H1 (cell line): ENCODE measurements around the gene CDC42SE1. TPM values are rescaled to one million over a fixed set of nuclear protein-coding genes. Genes with fewer than 3 reads are reported as not detected.

Experiments used
- CTCF ChIA-PET: fragments of 300-600 bp; sonication (Branson Sonifier 250); formaldehyde crosslinking; loops from one replicate; lab custom pipeline; 2021; ENCODE audit not compliant: partially characterized antibody; lab: Charles Lee
- POLR2A ChIA-PET: fragments of 300-600 bp; sonication (Branson Sonifier 250); formaldehyde crosslinking; loops from one replicate; lab custom pipeline; 2021; ENCODE audit warnings: inconsistent platforms; ENCODE audit not compliant: partially characterized antibody; lab: Charles Lee
- DNase-seq, 2 experiments: peaks; one replicate each; pipeline versions ENCODE4 v3.0.0 to v3.0.0-alpha.2; 2010 to 2022; ENCODE audit warnings: low spot score in 2 of 2, low read depth in 1 of 2, mixed read lengths in 1 of 2
- FAIRE-seq: peaks from 2 replicates; lab custom pipeline; 2011; peaks lifted over from hg19 to GRCh38; lab: Jason Lieb, UNC
- H2AFZ ChIP-seq: 2 replicates; pipeline ENCODE4 v1.8.1; 2012; ENCODE audit warnings: low read length, inconsistent platforms
- H2AK5ac ChIP-seq: 2 replicates; pipeline ENCODE4 v1.6.1; 2013; ENCODE audit warnings: low read depth, low read length
- H2BK120ac ChIP-seq: replicated peaks from 2 replicates; pipeline ENCODE3; 2013; ENCODE audit warnings: low read depth, low read length, inconsistent platforms
- H2BK12ac ChIP-seq: 2 replicates; pipeline ENCODE4 v1.6.1; 2013; ENCODE audit warnings: low read depth, low read length
- H2BK15ac ChIP-seq: 2 replicates; pipeline ENCODE4 v1.6.1; 2013; ENCODE audit warnings: low read length
- H2BK20ac ChIP-seq: 2 replicates; pipeline ENCODE4 v1.6.1; 2013; ENCODE audit warnings: low read length
- H2BK5ac ChIP-seq: 2 replicates; pipeline ENCODE4 v1.6.1; 2013; ENCODE audit warnings: low read depth, low read length
- H3K14ac ChIP-seq: 2 replicates; pipeline ENCODE4 v1.6.1; 2013; ENCODE audit warnings: inconsistent platforms; ENCODE audit not compliant: insufficient read length
- H3K18ac ChIP-seq: 2 replicates; pipeline ENCODE4 v1.6.1; 2013; ENCODE audit warnings: low read length; ENCODE audit errors: extremely low read depth
- H3K23ac ChIP-seq: 2 replicates; pipeline ENCODE4 v1.6.1; 2013; ENCODE audit warnings: inconsistent platforms; ENCODE audit not compliant: insufficient read length
- H3K23me2 ChIP-seq: 2 replicates; pipeline ENCODE4 v1.6.1; 2013; ENCODE audit warnings: low read depth, low read length
- H3K27ac ChIP-seq: 2 replicates; pipeline ENCODE4 v1.6.1; 2011; ENCODE audit warnings: low read depth, low read length, inconsistent platforms
- H3K27me3 ChIP-seq, 4 experiments: replicated peaks in 1 of 4; 1 replicate in 1 of 4; 2 replicates in 3 of 4; pipeline versions ENCODE4 v1.6.1 to v1.8.1; 2011 to 2013; ENCODE audit warnings: low read length in 3 of 4, mild to moderate bottlenecking in 3 of 4, inconsistent platforms in 2 of 4, mixed read lengths in 2 of 4, moderate library complexity in 1 of 4; ENCODE audit not compliant: control insufficient read depth in 3 of 4, insufficient read depth in 3 of 4; ENCODE audit errors: extremely low read depth in 1 of 4
- H3K36me3 ChIP-seq, 4 experiments: 2 replicates each; pipeline versions ENCODE4 v1.6.1 to v1.8.1; 2011 to 2013; ENCODE audit warnings: mild to moderate bottlenecking in 4 of 4, low read length in 3 of 4, moderate library complexity in 2 of 4, control low read depth in 1 of 4, inconsistent platforms in 1 of 4; ENCODE audit not compliant: insufficient read depth in 4 of 4, control insufficient read depth in 2 of 4
- H3K4ac ChIP-seq: replicated peaks from 2 replicates; pipeline ENCODE3; 2013; ENCODE audit warnings: low read length, low read depth, mixed read lengths, inconsistent platforms; ENCODE audit not compliant: insufficient read length
- H3K4me1 ChIP-seq, 4 experiments: replicated peaks in 1 of 4; 1 replicate in 1 of 4; 2 replicates in 3 of 4; pipeline versions ENCODE4 v1.6.1 to v1.8.1; 2011 to 2013; ENCODE audit warnings: low read length in 3 of 4, inconsistent platforms in 2 of 4, mixed read lengths in 1 of 4; ENCODE audit not compliant: insufficient read depth in 4 of 4, control insufficient read depth in 3 of 4
- H3K4me2 ChIP-seq, 2 experiments: 2 replicates each; pipeline versions ENCODE4 v1.6.1 to v1.8.1; 2011 to 2013; ENCODE audit warnings: low read depth in 2 of 2, low read length in 2 of 2, control low read depth in 1 of 2, inconsistent platforms in 1 of 2, mild to moderate bottlenecking in 1 of 2; ENCODE audit not compliant: insufficient read depth in 1 of 2
- H3K4me3 ChIP-seq, 4 experiments: fragments of 200-600, 300-600 bp in 1 of 4; sonication (generic), shearing (Covaris generic), sonication (Bioruptor Twin) in 1 of 4; 2 replicates each; pipeline versions ENCODE4 v1.5.1 to v1.8.1; 2011 to 2016; ENCODE audit warnings: low read length in 4 of 4, low read depth in 3 of 4, control low read depth in 2 of 4, inconsistent platforms in 2 of 4, mild to moderate bottlenecking in 2 of 4, mixed read lengths in 1 of 4, moderate library complexity in 1 of 4; ENCODE audit not compliant: insufficient read depth in 2 of 4; ENCODE audit errors: extremely low read depth in 1 of 4
- H3K56ac ChIP-seq: replicated peaks from 2 replicates; pipeline ENCODE3; 2013; ENCODE audit warnings: low read depth, mild to moderate bottlenecking, mixed read lengths, low read length, inconsistent platforms; ENCODE audit not compliant: insufficient read length
- H3K79me1 ChIP-seq: 2 replicates; pipeline ENCODE4 v1.6.1; 2013; ENCODE audit warnings: low read depth, low read length, control low read depth
- H3K79me2 ChIP-seq, 2 experiments: 2 replicates each; pipeline versions ENCODE4 v1.6.1 to v1.8.1; 2012 to 2013; ENCODE audit warnings: low read length in 2 of 2, mild to moderate bottlenecking in 2 of 2, inconsistent platforms in 1 of 2; ENCODE audit not compliant: insufficient read depth in 2 of 2, control insufficient read depth in 1 of 2
- H3K9ac ChIP-seq, 4 experiments: replicated peaks in 1 of 4; 1 replicate in 1 of 4; 2 replicates in 3 of 4; pipeline versions ENCODE4 v1.6.1 to v1.8.1; 2011 to 2013; ENCODE audit warnings: low read depth in 3 of 4, low read length in 3 of 4, control low read depth in 2 of 4, mild to moderate bottlenecking in 2 of 4, moderate library complexity in 2 of 4, inconsistent platforms in 1 of 4; ENCODE audit errors: extremely low read depth in 1 of 4
- H3K9me3 ChIP-seq, 2 experiments: 2 replicates each; pipeline versions ENCODE4 v1.6.1 to v1.8.1; 2012 to 2013; ENCODE audit warnings: mild to moderate bottlenecking in 2 of 2, moderate library complexity in 2 of 2, control low read depth in 1 of 2, inconsistent platforms in 1 of 2, low read depth in 1 of 2, low read length in 1 of 2, mixed read lengths in 1 of 2; ENCODE audit not compliant: insufficient read depth in 2 of 2
- H4K20me1 ChIP-seq, 2 experiments: replicated peaks in 1 of 2; 2 replicates each; pipeline versions ENCODE3 to v1.8.1; 2011 to 2013; ENCODE audit warnings: inconsistent platforms in 2 of 2, low read length in 2 of 2, mild to moderate bottlenecking in 1 of 2; ENCODE audit not compliant: insufficient read depth in 2 of 2, control insufficient read depth in 1 of 2
- H4K5ac ChIP-seq: 2 replicates; pipeline ENCODE4 v1.6.1; 2013; ENCODE audit warnings: low read length, low read depth, mixed read lengths, inconsistent platforms; ENCODE audit not compliant: insufficient read length
- H4K8ac ChIP-seq: 2 replicates; pipeline ENCODE4 v1.8.0; 2013; ENCODE audit warnings: mild to moderate bottlenecking, moderate library complexity, low read length, inconsistent platforms; ENCODE audit not compliant: insufficient read depth; ENCODE audit errors: extremely low read depth
- H4K91ac ChIP-seq: replicated peaks from 2 replicates; pipeline ENCODE3; 2013; ENCODE audit warnings: low read length, mixed read lengths, inconsistent platforms; ENCODE audit not compliant: insufficient read length
- CBX5 ChIP-seq: fragments of 300-800, 300-1000 bp; sonication (generic); IDR thresholded peaks from 2 replicates; pipeline ENCODE4 v1.7.1; 2016; ENCODE audit warnings: antibody characterized with exemption, low read length, low read depth
- HDAC6 ChIP-seq: IDR thresholded peaks from one replicate; pipeline ENCODE4 v1.7.1; 2012; ENCODE audit warnings: low read depth, mild to moderate bottlenecking, inconsistent platforms, low read length, moderate library complexity
- KDM4A ChIP-seq: IDR thresholded peaks from one replicate; pipeline ENCODE4 v1.7.1; 2012; ENCODE audit warnings: low read depth, mild to moderate bottlenecking, moderate library complexity, low read length, inconsistent platforms; ENCODE audit not compliant: severe bottlenecking
- POLR2A ChIP-seq, 2 experiments: IDR thresholded peaks; 1 replicate in 1 of 2; 2 replicates in 1 of 2; pipeline ENCODE4 v1.6.1; 2011; ENCODE audit warnings: low read depth in 2 of 2, low read length in 2 of 2, mild to moderate bottlenecking in 2 of 2; ENCODE audit errors: control extremely low read depth in 1 of 2
- SIX5 ChIP-seq: IDR thresholded peaks from 2 replicates; pipeline ENCODE4 v1.6.1; 2011; ENCODE audit warnings: mild to moderate bottlenecking, low read depth, low read length
- SP4 ChIP-seq: IDR thresholded peaks from 2 replicates; pipeline ENCODE4 v1.6.1; 2012; ENCODE audit warnings: low read length, inconsistent platforms
- WGBS, 2 experiments: shearing (Covaris generic) in 1 of 2; methylation state at CpG; one replicate each; pipeline versions ENCODE4 v1.1.6 to v1.1.7; 2013 to 2015; ENCODE audit warnings: low lambda C conversion rate in 2 of 2, mixed read lengths in 2 of 2, inconsistent platforms in 1 of 2, low coverage in 1 of 2, missing lambda C conversion rate in 1 of 2; ENCODE audit not compliant: insufficient replicate concordance in 2 of 2, insufficient coverage in 1 of 2, insufficient read length in 1 of 2; ENCODE audit errors: extremely low coverage in 1 of 2, missing lambda C conversion rate in 1 of 2; 5-methylcytosine and 5-hydroxymethylcytosine counted together
- polyA plus RNA-seq, 7 experiments: library from polyadenylated mRNA; depleted of rRNA in 3 of 7; stranded (reverse) in 5 of 7; unstranded in 2 of 7; fragments of >200 nt in 5 of 7; fragments of 200-250 nt in 2 of 7; gene quantifications; 1 replicate in 5 of 7; 2 replicates in 1 of 7; 4 replicates in 1 of 7; pipeline versions ENCODE4 v1.2.1 to v1.2.3, GENCODE V29; 2011 to 2013; ENCODE audit warnings: missing spikeins in 2 of 7, mixed read lengths in 2 of 7
- total RNA-seq: library from RNA; stranded (reverse); fragmentation: NEBNext Ultra II Directional; extraction: Animal tissue kit (Norgen Biotek cat#: 25700); gene quantifications from 2 replicates; pipeline ENCODE4 v1.2.1, GENCODE V29; 2021
- TF ChIP-seq, protein P1 (sequence below): IDR thresholded peaks from 2 replicates; pipeline ENCODE4 v1.6.1; 2012; ENCODE audit warnings: low read length, inconsistent platforms
- TF ChIP-seq, protein P2 (sequence below): IDR thresholded peaks from 2 replicates; pipeline ENCODE4 v1.6.1; 2011; ENCODE audit warnings: low read depth, mild to moderate bottlenecking, low read length; ENCODE audit not compliant: insufficient read depth

The CDC42SE1 gene
- total and polyA plus RNA-seq, 2 of the 8 experiments (the other 6 are each of a cell fraction or from before 2014, with no cell fraction given), result 30.5 to 74.1 TPM

DNA sequence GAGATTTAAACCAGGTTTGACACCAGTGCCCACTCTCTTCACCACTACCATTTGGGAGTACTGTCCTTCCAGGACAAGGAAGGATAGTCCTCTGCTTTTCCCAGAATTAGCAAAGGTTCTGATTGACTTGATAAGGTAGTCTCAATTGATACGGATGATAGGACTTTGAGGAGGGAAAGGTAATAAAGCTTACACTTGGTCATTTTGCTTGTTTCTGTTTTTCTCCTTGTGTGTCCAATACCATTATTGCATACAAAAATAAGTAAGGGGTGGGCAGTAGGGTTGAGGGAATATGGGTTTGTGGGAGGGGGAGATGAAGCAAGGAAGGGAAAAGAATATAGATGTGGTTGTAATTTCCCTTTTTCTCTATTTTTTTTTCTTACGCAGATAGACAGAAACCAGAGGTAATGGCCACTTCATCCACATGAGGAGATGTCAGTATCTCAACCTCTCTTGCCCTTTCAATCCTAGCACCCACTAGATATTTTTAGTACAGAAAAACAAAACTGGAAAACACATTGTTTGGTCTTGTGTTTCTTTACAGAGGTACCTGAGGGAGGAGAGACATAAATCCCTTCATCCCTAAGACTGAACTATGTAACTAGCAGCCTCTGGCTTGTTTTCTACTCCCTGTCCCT, 9.3 kb downstream of the CDC42SE1 start:
- Histone ChIP-seq H3K23me2 (peaks cover 8% of the 10 kb centered on the region; the same call in 1 of the 2 replicates), H3K4me3 (no peak overlapping the region), H3K9me3 (no peaks in the 10 kb centered on the region), H3K14ac (no peak overlapping the region), H3K27me3 (no peaks in the 10 kb centered on the region), H3K4ac (no peak overlapping the region), H4K5ac (no peak overlapping the region), H4K91ac (no peak overlapping the region), H4K20me1 (peaks cover 0 to 3% of the 10 kb centered on the region in 2 experiments), H3K23ac (no peak overlapping the region), H3K4me2 (no peak overlapping the region; a peak in 1 of 4 replicates), H3K27ac (no peak overlapping the region), H3K56ac (no peak overlapping the region), H2BK120ac (no peak overlapping the region), H3K9ac (no peak overlapping the region), H3K79me1 (peaks cover under 1% of the 10 kb centered on the region; the same call in 1 of the 2 replicates), H2BK15ac (no peak overlapping the region), H3K36me3 (peaks cover 10 to 48% (median 27%) of the 10 kb centered on the region in 4 experiments), H2BK20ac (no peak overlapping the region), H3K79me2 (no peaks in the 10 kb centered on the region), H2BK12ac (no peak overlapping the region), H4K8ac (no peak overlapping the region), H3K4me1 (peaks cover 0 to 7% (median 3%) of the 10 kb centered on the region in 4 experiments; a peak in 4 of 7 replicates), H2BK5ac (no peak overlapping the region), H2AK5ac (no peak overlapping the region), H3K18ac (no peak overlapping the region), H2AFZ (no peak overlapping the region)
- TF ChIP-seq KDM4A (no peak), CBX5 (no peak), POLR2A (IDR thresholded peaks at IDR 0.05; ENCODE audit: control extremely low read depth in 1 of 2, low read depth in 2 of 2, low read length in 2 of 2) (peak in 1 of 2 experiments; percentile 38; a peak in 1 of 3 replicates), SP4 (no peak), SIX5 (no peak), HDAC6 (no peak)
- TF ChIP-seq, protein P1, sequence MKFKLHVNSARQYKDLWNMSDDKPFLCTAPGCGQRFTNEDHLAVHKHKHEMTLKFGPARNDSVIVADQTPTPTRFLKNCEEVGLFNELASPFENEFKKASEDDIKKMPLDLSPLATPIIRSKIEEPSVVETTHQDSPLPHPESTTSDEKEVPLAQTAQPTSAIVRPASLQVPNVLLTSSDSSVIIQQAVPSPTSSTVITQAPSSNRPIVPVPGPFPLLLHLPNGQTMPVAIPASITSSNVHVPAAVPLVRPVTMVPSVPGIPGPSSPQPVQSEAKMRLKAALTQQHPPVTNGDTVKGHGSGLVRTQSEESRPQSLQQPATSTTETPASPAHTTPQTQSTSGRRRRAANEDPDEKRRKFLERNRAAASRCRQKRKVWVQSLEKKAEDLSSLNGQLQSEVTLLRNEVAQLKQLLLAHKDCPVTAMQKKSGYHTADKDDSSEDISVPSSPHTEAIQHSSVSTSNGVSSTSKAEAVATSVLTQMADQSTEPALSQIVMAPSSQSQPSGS, result no peak
- TF ChIP-seq, protein P2, sequence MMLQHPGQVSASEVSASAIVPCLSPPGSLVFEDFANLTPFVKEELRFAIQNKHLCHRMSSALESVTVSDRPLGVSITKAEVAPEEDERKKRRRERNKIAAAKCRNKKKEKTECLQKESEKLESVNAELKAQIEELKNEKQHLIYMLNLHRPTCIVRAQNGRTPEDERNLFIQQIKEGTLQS, result no peak
- FAIRE-seq (no peak), DNase-seq (no peak)
- WGBS, 2 experiments, result 91% methylated on average over 2 of the region's 2 CpGs; no CpG with 5 or more reads in 1 of the 2 experiments
- ChIA-PET POLR2A (interaction anchor here (0.5 to 7.7 kb wide), 10 partner anchors 9 to 700 kb away, joined by 3 to 107 read pairs (median 4); partner anchors contain the start of genes BNIPL, CDC42SE1 and MLLT11), CTCF (interaction anchor here (0.7 to 9.6 kb wide), 6 partner anchors 10 to 25 kb away, joined by 3 to 95 read pairs (median 6); partner anchors contain the start of genes BNIPL, CDC42SE1 and MLLT11)
